Occipital lobe (tissue), 3 donors: Measurements from ENCODE around the gene FAS. TPM values are rescaled to one million over a fixed set of nuclear protein-coding genes. Genes with fewer than 3 reads are reported as not detected.

ENCODE experiments used
- DNase-seq: peaks from one replicate; lab custom pipeline; 2025; lab: John Stamatoyannopoulos, UW
- small RNA-seq: library from RNA; depleted of rRNA; stranded (forward); fragments of <200 nt; gene quantifications from one replicate; pipeline ENCODE3, GENCODE V24; 2014
- total RNA-seq: library from RNA; depleted of rRNA; stranded (reverse); fragments of >200 nt; gene quantifications from one replicate; pipeline ENCODE4 v1.2.3, GENCODE V29; 2014

The FAS gene
- total RNA-seq, 1 donor from 2014 or later, result 2.2 TPM

DNA sequence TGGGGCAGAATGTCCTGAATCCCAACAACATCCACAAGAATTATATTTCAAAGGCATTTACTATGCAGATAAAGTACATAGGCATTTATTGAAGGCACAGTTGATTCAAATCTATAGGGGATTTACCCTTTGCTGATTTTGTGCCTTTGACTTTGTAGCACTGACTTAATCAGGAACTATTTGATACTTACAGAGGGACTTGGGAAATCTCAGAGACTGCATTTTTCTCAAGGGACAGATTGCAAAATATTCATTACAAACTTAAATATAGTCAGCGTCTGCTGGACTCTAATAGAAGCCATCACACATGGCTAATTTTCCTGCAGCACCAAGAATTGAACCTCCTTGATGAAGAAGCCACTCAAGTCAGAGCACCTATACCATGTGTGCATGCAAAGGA is 44.9 kb downstream of the FAS start:
- DNase-seq, result no peak

DNA sequence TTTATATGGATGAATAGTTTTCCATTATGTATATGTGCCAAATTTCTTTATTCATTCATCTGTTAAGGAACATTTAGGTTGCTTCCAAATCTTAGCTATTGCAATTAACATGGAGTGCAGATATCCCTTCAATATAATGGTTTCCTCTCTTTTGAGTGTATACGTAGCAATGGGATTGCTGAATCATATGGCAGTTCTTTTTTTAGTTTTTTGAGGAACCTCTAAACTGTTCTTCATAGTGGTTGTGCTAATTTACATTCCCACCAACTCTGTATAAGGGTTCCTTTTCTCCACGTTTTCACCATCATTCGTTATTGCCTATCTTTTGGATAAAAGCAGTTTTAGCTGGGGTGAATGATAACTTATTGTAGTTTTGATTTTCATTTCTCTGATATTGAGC is 46.5 kb downstream of the FAS start:
- no peak for DNase-seq

DNA sequence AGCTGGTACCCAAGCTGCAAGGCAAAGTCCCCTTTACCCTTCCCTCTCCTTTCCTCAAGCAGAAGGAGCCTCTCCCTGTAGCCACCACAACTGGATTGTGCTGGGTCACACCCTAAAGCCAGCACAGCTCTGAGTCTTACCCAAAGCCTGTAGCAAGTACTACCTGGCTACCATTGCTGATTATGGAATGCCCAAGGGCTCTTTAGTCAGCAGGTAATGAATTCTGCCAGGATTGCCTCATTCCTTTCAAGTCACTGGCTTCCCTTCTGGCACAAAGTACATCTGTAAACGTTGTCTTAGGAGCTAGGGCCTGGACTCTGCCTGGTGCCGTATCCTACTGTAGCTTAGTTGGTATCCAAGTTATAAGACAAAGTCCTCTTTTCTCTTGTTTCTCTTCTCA is 52.0 kb downstream of the FAS start:
- DNase-seq, result no peak

DNA sequence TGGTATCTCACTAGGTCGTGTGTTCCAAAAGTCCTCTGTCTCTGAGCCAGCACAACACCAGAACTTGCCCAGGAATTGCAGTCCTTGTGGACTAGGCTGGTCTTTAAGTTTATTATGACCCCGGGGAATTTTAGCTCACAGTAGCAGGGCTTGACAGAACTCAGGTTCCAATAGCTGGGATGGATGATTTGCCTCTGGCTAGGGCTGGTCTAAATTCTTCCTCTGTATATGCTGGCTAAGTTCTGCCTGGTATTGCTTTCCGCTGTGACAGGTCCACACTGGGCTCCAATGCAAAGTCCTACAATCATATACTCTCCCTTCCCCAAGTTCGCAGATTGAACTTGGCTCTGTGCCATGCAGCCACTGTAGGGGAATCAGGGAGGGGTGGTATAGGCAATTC is 52.5 kb downstream of the FAS start:
- no peak for DNase-seq

DNA sequence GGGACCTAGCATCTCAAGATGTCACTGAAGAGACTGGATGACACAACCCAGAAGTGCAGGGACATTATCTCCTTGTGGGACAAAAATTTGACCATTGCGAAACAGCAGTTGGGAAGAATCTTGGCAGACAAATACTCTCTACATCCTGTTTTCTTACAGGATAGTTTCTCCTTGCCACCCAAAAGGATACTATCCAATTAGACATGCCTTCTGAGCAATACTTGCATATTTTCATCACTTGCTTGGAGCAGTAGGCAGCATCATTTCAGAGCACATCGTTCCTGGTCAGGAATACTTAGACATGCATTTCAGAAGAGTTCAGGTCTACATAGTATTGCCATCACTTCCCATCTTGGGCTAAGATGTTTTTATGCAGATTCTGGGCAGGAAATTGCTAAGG is 56.8 kb downstream of the FAS start:
- DNase-seq, result no peak

DNA sequence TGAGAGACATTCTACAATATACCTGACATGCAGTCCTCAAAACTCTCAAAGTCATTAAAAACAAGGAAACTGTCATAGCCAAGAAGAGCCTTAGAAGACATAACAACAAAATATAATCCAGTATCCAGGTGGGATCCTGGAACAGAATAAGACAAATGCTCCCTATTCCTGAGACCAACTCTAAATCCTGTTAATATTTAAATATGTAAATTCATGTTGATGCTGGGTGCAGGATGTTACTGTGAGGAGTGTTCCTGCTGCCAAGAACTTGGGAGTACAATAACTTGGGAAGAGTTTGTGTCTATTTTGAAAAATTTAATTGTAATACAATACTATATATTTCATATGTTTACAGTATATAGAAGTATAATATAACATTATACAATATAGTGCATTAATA is 61.0 kb downstream of the FAS start:
- DNase-seq, result no peak

DNA sequence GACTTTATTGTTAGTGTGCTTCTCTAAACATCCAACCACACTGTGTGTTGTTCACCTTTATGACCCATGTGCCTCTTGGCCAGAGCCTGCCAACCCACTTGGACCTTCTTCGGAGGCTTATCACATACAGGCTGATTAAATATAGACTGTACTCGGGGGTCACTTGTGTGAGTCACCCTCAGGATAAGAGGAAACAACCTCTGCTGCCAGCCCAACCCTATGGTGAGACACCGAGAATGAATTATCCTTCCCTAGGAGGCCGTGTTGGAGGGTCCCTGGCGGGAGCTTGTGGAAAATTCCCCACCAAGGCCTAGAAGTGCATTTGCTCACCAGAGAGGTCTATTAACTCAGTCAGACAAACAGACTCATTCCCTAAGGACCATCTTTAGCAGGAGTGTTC is 63.0 kb downstream of the FAS start:
- no peak for DNase-seq

DNA sequence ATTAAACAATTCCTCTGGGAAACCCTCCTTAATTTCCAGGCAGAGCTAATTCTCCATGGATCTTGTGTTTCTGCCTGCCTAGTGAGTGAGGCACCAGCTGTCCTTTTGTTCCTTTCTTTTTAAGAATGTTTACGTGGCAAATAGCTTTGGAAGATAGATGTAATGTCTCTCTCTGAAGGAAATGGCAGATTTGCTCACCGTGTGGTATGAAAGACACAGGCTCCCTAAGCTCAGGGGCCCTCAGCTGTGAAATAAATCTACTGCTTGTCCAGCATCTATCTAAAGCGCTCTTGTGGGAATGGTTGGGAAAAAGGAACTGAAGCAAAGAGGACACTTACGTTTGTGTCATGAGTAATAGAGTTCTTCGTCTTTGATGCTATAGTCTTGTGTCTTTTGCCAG is 64.6 kb downstream of the FAS start:
- DNase-seq, result no peak

DNA sequence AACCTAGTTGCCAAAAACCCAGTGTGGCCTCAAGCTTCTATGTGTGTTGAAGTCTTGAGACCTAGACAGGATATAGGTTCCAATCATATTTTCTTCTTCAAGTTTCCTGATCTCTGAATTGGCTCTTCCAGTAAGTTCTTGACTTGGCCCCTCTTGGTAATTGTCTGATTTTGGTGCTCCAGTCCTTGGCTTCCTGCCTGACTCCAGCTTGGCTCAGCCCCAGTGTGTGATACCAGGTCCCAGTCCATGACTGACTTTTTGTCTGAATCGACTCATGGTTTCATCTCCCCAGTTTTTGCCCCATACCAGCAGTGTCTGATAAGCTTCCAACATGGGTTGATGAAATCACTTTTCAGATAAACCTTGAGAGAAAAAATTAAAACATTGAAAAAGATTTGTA is 72.3 kb downstream of the FAS start:
- DNase-seq, result no peak

DNA sequence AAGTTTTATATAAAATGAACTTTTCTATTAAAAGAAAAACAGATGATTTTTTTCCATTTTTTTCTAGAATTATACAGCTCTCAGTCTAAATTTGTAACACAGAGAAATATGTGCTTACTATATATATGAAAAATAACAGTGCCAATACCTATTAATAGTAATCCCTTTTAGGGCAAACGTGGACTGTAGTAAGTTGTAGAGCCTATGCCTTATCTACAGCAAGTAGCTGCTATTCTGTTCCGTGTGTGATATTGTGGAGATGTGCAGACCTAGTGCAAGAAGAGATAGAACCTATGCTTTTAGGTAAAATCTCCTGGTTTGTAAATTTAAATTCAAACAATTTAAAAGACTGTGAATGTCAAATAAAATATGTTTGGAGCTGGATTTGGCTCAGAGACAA is 72.9 kb downstream of the FAS start:
- DNase-seq, result no peak

DNA sequence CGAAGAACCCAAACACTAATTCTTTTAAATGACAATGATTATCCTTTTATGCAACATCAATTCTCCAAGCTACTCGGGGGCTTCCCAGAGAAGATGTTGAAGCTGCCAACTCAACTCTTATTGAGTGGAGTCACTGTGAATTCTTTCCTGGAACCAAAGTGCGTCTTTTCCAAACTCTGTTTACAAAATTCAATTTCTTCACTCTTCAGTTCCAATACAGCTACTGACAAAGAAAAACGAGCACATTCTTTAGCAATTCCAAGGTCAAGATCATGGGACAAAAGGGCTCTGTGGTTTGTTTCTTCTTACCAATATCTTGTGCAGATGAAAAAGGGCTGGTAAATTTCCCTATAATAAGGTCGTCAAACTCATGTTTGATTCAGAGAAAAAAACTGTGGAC is 74.2 kb downstream of the FAS start:
- DNase-seq, result no peak

Small RNA genes lying within 50 kb of the gene (small RNA-seq; reads per million reads assigned to genes)
- gene MIR4679-2 (not detected), gene RF02116 (not detected)

Other genes with a start within 250 kb of the FAS start
- gene LIPN, start 230.8 kb upstream of the FAS start, total RNA-seq, result not detected
- gene LIPM, start 188.1 kb upstream of the FAS start, total RNA-seq, result not detected
- 0.16 TPM for gene ANKRD22, start 139.0 kb upstream of the FAS start, total RNA-seq
- gene STAMBPL1, start 110.6 kb upstream of the FAS start, total RNA-seq, result 7.8 TPM
- gene ACTA2, start 38.0 kb upstream of the FAS start, total RNA-seq, result 14.3 TPM
- gene CH25H, start 216.5 kb downstream of the FAS start, total RNA-seq, result 0.78 TPM